Natural killer cell (primary cell): ENCODE results near the gene AGER. TPM values are rescaled to one million over a fixed set of nuclear protein-coding genes. Genes with fewer than 3 reads are reported as not detected.
"Not testable (repeated sequence)": the region's sequence is repeated elsewhere in the genome, so short reads cannot be mapped to it uniquely, and the experiment has no call there.

Experiments used
- ATAC-seq, 3 donors: fragments of 150-1000 bp in 2 of 3; fragments of 200-7000 bp in 1 of 3; cut with Tn5 transposase; 1 replicate in 1 of 3; 2 replicates in 2 of 3; pipeline ENCODE4 v1.10.0; 2021; ENCODE audit warnings: mild to moderate bottlenecking in 2 of 3, moderate library complexity in 2 of 3
- DNase-seq, 2 donors: peaks; one replicate each; pipeline versions ENCODE4 v3.0.0 to v3.0.0-alpha.2; 2013 to 2021; ENCODE audit warnings: mixed read lengths in 1 of 2
- H3K27ac ChIP-seq: one replicate; pipeline ENCODE4 v1.5.1; 2013; ENCODE audit warnings: mild to moderate bottlenecking, low read length
- H3K27me3 ChIP-seq: one replicate; pipeline ENCODE4 v1.6.1; 2013; ENCODE audit warnings: low read length; ENCODE audit not compliant: control insufficient read depth, insufficient read depth
- H3K36me3 ChIP-seq: one replicate; pipeline ENCODE4 v1.6.1; 2013; ENCODE audit warnings: low read length; ENCODE audit not compliant: control insufficient read depth, insufficient read depth
- H3K4me1 ChIP-seq: one replicate; pipeline ENCODE4 v1.6.1; 2013; ENCODE audit warnings: low read length; ENCODE audit not compliant: control insufficient read depth, insufficient read depth
- H3K4me3 ChIP-seq: one replicate; pipeline ENCODE4 v1.5.1; 2013; ENCODE audit warnings: low read length
- H3K9me3 ChIP-seq: one replicate; pipeline ENCODE4 v1.6.1; 2013; ENCODE audit warnings: low read length; ENCODE audit not compliant: control insufficient read depth, insufficient read depth
- H3K27ac Mint-ChIP-seq, 2 donors: one replicate each; pipeline ENCODE4 v1.8.0; 2022; ENCODE audit warnings: mild to moderate bottlenecking in 2 of 2, mixed read lengths in 2 of 2, moderate library complexity in 1 of 2
- H3K27me3 Mint-ChIP-seq, 2 donors: one replicate each; pipeline ENCODE4 v1.8.0; 2022; ENCODE audit warnings: low read depth in 2 of 2, mixed read lengths in 2 of 2
- H3K36me3 Mint-ChIP-seq: one replicate; pipeline ENCODE4 v1.8.0; 2022; ENCODE audit warnings: mixed read lengths
- H3K4me1 Mint-ChIP-seq, 2 donors: one replicate each; pipeline ENCODE4 v1.8.0; 2022; ENCODE audit warnings: mixed read lengths in 2 of 2
- H3K4me3 Mint-ChIP-seq: one replicate; pipeline ENCODE4 v1.8.0; 2022; ENCODE audit warnings: mild to moderate bottlenecking, moderate library complexity, mixed read lengths
- H3K9me3 Mint-ChIP-seq, 2 donors: one replicate each; pipeline ENCODE4 v1.8.0; 2022; ENCODE audit warnings: mixed read lengths in 2 of 2
- CTCF ChIP-seq: fragments of 200-600 bp; IDR thresholded peaks from one replicate; pipeline ENCODE4 v1.8.0; 2022; ENCODE audit warnings: antibody characterized with exemption
- WGBS: methylation state at CpG from one replicate; pipeline ENCODE4 v1.1.7; 2013; ENCODE audit warnings: missing lambda C conversion rate; ENCODE audit not compliant: insufficient coverage; 5-methylcytosine and 5-hydroxymethylcytosine counted together
- intact Hi-C: fragments of 100-400 bp; cut with micrococcal nuclease; formaldehyde crosslinking; loops from one replicate; pipeline ENCODE4 v1.14.2; 2022
- total RNA-seq, 4 donors: library from RNA; stranded (reverse); fragments of 120-200 nt in 1 of 4; gene quantifications; one replicate each; pipeline versions ENCODE4 v1.2.3 to v1.2.4, GENCODE V29; 2013 to 2022

The AGER gene
- total RNA-seq, 3 donors from 2014 or later (not counting 1 experiment from before 2014, with no cell fraction given) = 19.0 to 25.1 (median 22.9) TPM

GRCh38 chr6:32214126-32214525, 30.1 kb upstream of the AGER start:
- no peaks in the 10 kb centered on the region for H3K27me3 Mint-ChIP-seq
- Histone ChIP-seq H3K27ac (no peak overlapping the region), H3K4me3 (no peak overlapping the region), H3K27me3 (no peaks in the 10 kb centered on the region), H3K9me3 (no peaks in the 10 kb centered on the region), H3K4me1 (no peaks in the 10 kb centered on the region), H3K36me3 (no peaks in the 10 kb centered on the region)
- H3K4me1 Mint-ChIP-seq = no peaks in the 10 kb centered on the region
- WGBS = no CpG with 5 or more reads among the region's 3 CpGs
- ATAC-seq (no peak), DNase-seq (no peak)
- no peak overlapping the region for H3K4me3 Mint-ChIP-seq
- no peak for TF ChIP-seq CTCF
- no peak overlapping the region for H3K27ac Mint-ChIP-seq
- intact Hi-C loops = no loop called here
- H3K36me3 Mint-ChIP-seq = no peaks in the 10 kb centered on the region
- no peaks in the 10 kb centered on the region for H3K9me3 Mint-ChIP-seq

GRCh38 chr6:32213649-32214048, 29.6 kb upstream of the AGER start:
- no peaks in the 10 kb centered on the region for H3K27me3 ChIP-seq
- Mint-ChIP-seq H3K27ac (no peak overlapping the region), H3K9me3 (no peaks in the 10 kb centered on the region), H3K4me3 (no peak overlapping the region), H3K4me1 (no peaks in the 10 kb centered on the region), H3K36me3 (no peaks in the 10 kb centered on the region), H3K27me3 (no peaks in the 10 kb centered on the region)
- no peak for ATAC-seq
- no peaks in the 10 kb centered on the region for H3K4me1 ChIP-seq
- no peak overlapping the region for H3K4me3 ChIP-seq
- 89% methylated on average over 6 of the region's 6 CpGs for WGBS
- H3K9me3 ChIP-seq = no peaks in the 10 kb centered on the region
- H3K36me3 ChIP-seq = no peaks in the 10 kb centered on the region
- DNase-seq = no peak
- H3K27ac ChIP-seq = no peak overlapping the region
- no peak for TF ChIP-seq CTCF
- intact Hi-C loops = no loop called here

- H3K4me1 ChIP-seq = no peaks in the 10 kb centered on the region
- no peak overlapping the region for H3K27ac ChIP-seq
- H3K27me3 ChIP-seq = no peaks in the 10 kb centered on the region
- Mint-ChIP-seq H3K36me3 (no peaks in the 10 kb centered on the region), H3K4me3 (no peak overlapping the region), H3K9me3 (no peaks in the 10 kb centered on the region), H3K27ac (no peak overlapping the region), H3K4me1 (no peaks in the 10 kb centered on the region), H3K27me3 (no peaks in the 10 kb centered on the region)
- no peak overlapping the region for H3K4me3 ChIP-seq
- no peaks in the 10 kb centered on the region for H3K36me3 ChIP-seq
- no peak for DNase-seq
- intact Hi-C loops = no loop called here
- TF ChIP-seq CTCF = no peak
- 85% methylated on average over 12 of the region's 12 CpGs for WGBS
- no peak for ATAC-seq
- no peaks in the 10 kb centered on the region for H3K9me3 ChIP-seq
Observed at GRCh38 chr6:32212076-32212760, 28.2 kb upstream of the AGER start.

GRCh38 chr6:32211432-32211831, 27.4 kb upstream of the AGER start:
- not testable (repeated sequence) for H3K27me3 ChIP-seq
- WGBS = 78% methylated on average over 4 of the region's 4 CpGs

More at GRCh38 chr6:32211432-32211831, 27.4 kb upstream of the AGER start:
- H3K9me3 ChIP-seq, H3K27ac ChIP-seq, H3K9me3 Mint-ChIP-seq, H3K4me3 ChIP-seq, DNase-seq, H3K27me3 Mint-ChIP-seq, H3K36me3 ChIP-seq, H3K27ac Mint-ChIP-seq, H3K4me1 ChIP-seq, H3K4me1 Mint-ChIP-seq, H3K4me3 Mint-ChIP-seq, H3K36me3 Mint-ChIP-seq, ATAC-seq, intact Hi-C loops: not testable (repeated sequence)
